Right renal pelvis (tissue), 4 donors: Measurements from ENCODE around the gene DMBT1. TPM values are rescaled to one million over a fixed set of nuclear protein-coding genes. Genes with fewer than 3 reads are reported as not detected.
A peak's percentile ranks its signal among the peaks of the same experiment; 100 is the strongest.

Experiments used
- DNase-seq, 4 donors: peaks; one replicate each; pipeline ENCODE4 v3.0.0-alpha.2; 2013; ENCODE audit warnings: low read depth in 4 of 4, low spot score in 3 of 4, missing footprints in 1 of 4
- polyA plus RNA-seq, 4 donors: library from polyadenylated mRNA; unstranded; fragments of 120-200 nt; gene quantifications; one replicate each; pipeline ENCODE4 v1.2.1, GENCODE V29; 2013; ENCODE audit not compliant: insufficient read length in 4 of 4

Gene DMBT1
- polyA plus RNA-seq, 4 donors = 0.03 to 0.05 (median 0.04) TPM; not detected in 1

DNA sequence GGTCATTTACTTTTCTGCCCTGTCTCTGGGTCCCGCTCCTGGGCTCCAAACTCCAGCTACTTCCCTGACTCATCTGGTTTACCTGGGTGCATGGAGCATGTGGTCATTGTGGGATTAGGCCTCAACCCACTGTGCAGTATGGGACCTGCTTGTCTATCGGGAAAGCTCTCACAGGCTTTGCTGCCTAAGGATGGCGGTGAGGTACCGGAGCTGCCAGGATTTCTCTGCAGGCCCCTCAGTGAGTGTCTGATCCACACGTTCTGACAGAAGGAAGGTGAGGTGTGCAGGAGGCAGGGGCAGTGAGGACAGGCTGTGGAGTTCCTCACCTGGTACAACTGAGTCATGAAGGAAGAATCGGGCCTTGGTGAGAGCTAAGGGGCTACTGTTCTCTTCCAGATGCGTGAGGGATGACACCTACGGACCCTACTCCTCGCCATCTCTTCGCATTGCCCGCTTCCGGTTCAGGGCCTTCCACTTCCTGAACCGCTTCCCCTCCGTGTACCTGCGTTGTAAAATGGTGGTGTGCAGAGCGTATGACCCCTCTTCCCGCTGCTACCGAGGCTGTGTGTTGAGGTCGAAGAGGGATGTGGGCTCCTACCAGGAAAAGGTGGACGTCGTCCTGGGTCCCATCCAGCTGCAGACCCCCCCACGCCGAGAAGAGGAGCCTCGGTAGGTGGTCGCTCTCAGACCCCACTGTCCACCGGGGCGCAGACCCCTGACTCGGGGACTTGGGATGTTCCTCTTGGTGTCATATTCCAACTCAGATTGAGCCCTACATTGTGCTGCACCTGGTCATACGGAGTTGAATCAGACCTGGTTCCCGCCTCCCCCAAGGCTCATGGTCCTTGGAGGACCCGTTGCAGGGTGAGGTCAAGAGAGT is 82.4 kb downstream of the DMBT1 start:
- no peak for DNase-seq

DNA sequence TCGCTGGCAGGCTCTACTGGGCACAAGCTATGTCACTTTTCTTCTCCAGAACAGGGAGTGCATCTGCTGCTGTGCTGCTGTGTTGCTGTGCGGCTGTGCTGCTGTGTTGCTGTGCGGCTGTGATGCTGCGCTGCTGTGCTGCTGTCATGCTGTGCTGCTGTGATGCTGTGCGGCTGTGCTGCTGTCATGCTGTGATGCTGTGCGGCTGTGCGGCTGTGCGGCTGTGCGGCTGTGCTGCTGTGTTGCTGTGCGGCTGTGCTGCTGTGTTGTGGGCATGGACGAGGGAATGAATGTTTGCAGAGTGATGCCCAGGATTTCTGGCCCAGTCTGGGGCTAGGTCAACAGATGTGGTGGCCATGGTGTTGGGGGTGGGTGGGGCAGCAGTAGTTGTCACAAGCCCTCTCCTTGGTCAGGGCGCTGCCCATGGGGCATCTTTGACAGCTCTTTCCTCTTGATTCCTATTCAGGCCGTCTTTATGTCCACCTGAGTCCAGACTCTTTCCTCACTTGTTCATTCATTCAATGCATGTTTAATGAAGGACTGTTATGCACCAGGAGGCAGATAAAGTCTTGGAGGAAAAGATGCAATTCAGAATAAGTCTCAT is 83.5 kb downstream of the DMBT1 start:
- DNase-seq = no peak

DNA sequence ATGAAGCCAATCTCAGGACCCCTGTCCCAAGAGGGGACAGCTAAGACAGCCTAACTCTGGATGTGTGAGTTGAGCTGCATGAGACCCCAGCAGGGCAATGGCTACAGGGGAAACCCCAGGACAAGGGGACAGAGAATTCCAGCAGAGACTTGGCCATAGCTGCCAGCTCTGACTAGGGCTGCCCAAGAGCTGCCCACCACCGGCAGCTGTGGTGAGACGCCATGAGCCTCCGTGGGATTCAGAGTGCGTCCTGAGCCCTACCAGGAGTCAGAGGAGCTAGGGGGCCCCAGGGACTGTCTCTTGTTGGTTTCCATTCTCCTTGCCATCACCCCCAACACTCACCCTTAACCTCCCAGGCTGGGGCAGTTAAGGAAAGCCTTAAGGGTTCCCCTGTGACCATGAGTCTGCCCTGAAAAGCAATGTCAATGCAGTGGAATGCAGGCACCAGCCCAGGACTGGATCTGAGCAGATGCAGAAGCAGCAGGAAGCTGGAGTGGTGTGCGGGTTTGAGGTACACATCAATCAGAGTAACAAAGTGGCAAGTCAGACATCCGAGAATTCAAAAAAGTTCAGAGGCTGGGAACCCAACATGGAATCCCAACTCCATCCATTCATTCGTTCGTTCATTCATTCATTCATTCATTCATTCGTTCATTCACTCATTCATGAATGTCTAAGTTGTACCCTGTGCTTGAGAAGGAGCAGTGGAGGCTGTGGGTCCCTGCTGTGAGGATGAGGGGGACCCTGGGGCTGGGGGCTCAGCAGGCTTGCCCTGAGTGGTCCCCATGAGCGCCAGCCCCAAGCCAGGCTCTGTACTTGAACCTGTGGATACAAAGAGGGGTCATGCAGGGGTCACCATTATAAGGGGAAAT is 86.2 kb downstream of the DMBT1 start:
- DNase-seq = no peak

DNA sequence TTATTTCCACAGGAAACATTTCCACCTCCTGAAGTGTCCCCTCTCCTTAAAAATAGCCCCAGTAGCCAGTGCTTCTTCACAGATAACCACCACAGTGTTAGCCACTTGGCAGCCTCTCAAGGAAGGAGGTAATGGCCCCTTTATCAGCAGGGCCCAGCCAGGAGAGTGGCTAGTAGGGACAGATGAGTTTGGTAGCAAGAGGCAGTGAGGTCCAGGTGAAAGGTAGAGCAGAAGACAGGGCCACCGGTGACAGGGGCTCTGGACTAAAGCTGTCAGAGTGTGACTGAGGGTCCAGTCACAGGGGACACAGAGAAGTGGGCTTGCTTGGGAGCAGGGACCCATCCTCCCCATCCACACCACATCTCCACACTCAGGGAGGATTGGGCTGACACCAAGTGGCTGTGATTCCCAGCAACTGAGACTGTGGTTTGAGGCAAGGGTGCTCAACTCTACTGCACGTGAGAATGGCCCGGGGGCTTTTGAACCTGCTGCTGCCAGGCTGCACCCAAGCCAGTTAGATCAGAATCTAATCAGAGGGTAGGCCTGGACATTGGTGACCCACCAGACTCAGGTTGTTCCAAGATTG is 86.9 kb downstream of the DMBT1 start:
- DNase-seq = no peak

DNA sequence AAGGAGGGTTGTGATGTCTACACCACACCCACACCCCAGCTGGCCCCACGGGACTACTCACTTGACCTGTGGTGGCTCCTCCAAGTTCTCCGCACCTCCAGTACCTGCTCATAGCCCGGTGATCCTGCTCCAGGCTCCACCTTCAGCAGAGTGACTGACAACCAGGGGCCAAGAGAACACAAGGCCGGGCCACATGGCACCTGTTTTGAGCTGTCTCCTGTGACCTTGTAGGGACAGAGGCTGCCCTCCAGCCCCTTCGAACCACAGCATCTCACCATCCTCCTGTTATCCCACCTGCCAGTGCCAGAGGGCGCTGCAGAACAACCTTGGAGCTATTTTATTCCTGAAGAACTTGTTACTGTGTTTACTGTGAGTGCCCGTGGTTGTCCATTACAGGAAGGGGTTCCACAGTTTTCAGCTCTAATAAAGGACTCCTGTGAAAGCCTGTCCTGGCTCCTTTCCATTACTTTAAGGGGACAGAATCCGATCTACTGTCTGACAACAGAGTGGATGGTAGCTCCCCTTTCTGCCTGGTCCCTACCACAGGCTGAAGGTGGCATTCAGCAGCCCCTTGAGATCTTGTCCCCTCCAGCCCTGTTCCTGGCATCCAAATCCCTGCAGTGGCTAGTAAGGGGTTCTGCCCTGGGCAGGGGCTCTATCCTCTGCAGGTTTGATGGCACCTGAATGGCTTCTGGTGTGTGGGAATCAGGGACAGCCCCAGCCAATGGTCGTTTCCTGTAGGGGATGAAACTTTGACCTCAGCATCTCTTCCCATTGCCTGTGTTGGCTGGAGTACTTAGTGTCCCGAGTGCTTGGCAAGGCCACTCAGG is 88.3 kb downstream of the DMBT1 start:
- DNase-seq = peak; percentile 34 to 47 (median 37)

DNA sequence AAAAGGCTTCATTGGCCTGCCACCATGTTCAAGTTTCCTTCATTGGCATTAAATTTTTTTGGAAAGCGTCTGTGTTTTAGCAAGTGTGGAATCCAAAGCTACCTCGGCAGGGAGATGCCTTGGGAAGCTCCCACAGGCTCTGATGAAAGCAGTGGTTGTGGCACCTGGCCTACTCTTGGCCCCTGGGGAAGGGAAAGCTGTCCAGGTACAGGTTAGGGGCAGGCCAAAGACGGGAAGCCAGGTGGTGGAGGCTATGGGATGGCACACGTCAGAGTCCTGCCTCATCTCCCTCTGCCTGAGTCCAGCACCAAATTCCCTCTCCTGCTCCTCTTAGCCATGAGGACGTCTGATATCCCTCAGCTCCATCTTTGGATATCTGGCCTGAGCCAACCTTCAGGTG is 89.3 kb downstream of the DMBT1 start:
- no peak for DNase-seq

DNA sequence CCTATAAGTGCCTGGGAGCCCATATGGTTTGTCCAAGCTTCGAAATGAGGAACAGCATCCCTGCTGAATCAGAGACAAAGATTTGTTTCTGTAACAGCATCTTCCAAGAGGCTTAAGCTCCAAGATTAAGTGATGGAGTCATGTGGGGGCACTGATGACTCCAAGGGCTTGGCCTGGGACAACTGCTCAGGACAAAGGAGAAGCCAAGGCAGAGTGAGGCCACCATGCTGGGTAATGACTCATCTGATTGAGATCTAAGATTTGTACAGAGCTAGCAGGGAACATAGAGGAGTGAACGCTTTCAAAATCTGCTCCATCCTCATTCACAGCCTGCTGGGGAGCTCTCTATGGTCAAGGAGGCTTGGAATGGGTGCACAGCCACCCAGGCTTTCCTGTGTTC is 89.8 kb downstream of the DMBT1 start:
- DNase-seq = no peak

DNA sequence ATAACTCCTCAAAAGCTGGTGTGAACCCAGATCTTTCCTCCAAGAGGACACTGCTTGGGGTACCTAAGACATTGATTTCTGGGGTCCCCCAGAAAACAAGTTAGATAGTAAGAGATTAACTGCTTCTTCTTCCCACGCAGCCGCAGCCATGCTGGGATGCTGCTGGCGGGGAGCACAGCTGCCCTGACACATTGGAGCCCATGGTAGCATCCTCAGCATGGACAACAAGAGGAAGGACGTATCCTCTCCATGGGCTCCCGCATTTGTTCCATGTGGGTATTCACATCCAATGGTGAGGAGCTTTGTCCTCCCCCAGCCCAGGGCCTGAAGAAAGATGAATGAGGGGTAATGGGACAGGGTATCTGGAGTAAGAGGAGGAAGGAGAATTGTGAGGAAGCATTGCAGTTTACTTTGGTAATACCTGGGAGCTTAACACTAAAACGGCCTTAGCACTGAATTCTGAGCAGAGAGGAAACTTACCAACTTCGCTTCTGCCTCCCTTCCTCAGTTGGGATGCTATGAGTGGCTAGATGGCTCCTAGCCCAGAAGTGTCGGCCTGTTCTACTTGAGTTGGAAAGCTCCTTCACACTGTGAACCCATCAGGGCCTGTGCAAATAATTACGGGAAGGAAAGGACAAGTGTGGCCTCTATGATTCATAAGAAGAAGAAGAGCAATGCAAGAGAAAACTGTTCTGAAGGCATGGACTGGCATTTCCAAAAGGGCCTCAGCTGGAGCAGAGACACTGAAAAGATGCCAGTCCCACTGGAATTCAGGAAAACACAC is 95.2 kb downstream of the DMBT1 start:
- no peak for DNase-seq

DNA sequence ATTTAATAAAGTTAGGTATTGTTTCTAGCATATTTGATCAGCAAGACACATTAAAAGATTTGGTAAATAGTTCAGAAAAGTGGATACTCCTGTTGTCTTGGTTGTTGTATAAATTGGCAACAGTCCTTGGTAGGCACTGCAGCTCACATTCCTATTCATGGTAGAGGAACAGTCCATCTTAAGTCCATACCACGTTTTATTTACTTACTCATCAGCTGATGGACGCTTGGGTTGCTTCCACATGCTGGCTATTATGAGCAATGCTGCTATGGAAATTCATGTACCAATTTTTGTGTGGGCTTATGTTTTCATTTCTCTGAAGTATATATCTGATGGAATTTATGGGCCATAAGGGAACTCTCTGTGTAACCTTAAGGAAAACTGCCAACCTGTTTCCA is 95.8 kb downstream of the DMBT1 start:
- no peak for DNase-seq

DNA sequence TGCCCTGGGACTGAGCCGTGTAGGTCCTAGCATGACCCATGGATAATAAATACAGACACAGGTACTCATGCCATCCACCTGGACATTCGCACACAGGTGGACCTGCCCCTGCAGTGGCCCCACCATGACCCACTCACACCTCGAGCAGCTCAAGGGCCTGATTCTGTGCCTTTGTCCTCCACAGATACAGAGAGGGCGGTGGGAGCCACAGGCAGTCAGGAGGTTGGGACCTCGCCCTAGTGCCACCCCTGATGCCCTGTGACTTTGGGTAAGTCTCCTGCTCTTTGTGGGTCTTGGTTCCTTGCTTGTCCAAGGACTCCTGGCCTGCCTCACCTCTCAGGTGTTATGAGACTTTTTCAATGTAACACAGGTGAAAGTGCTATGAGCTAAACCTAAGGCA is 96.2 kb downstream of the DMBT1 start:
- no peak for DNase-seq

DNA sequence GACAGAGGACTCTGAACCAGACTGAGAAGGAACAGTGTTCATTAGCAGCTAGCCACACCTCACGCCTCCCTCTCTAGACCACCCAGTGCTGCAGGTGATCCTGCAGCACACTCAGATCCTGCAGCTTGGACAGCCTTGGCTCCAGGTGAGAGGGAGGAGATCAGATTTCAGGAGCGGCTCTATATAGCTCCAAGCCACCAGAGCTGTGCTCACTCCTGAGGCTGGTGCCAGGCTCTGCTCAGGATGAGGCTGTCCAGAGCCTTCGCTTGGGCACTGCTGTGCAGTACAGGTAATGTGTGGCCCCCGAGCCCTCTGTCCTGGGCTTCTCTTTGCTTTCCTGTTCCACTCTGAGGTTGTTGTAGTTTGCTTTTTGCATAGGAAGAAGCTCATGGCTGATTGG is 96.7 kb downstream of the DMBT1 start:
- no peak for DNase-seq

DNA sequence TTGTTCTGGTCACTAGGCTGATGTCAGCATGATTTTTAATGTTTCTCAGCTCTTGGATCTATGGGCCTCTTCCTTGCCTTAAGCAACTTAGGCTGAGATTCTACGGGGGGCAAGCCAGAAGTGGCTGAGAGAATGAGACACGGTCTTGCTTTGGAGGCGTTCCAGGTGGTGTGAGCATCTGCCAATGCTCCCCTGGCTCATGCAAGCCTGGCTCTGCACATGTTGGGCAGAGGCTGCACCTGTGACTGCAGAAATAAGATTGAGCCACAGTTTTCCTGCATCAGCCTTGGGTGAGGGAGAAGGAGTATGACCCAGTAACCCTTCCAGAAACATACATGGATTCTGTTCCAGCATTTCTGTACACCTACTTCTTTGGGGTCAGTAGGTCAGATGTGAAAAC is 97.2 kb downstream of the DMBT1 start:
- DNase-seq = no peak

DNA sequence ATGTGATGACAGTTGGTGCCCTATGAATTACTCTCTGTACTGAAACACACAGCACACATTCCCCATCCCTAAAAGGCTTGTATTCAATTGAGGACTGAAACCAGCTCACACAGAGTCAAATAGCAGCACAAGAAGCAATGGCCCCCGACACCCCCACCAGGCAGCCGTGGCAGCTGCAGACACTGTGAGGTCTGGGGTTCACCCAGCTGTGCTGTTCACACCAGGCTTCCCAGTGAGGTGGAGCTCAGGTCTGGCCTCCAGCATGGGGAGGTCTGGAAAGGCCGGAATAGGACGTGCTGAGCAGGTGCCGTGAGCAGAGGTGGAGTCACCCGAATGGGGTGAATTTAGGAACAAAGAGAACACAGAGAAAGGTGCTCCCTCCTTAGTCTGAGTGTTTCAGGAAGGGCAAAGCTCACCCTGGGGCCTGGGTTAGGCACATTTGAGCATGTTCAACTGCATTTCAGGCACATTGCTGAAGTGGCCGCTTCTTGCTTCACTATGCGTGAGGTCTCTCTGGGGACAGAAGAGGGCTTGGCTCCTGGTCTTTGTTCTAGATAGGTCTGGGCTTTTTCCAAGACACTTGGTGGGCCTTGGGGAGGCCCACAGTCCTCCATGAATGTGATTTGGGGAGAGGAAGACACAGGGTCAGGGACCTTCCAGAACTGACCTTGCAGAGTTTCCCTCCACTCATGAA is 97.9 kb downstream of the DMBT1 start:
- DNase-seq = no peak

DNA sequence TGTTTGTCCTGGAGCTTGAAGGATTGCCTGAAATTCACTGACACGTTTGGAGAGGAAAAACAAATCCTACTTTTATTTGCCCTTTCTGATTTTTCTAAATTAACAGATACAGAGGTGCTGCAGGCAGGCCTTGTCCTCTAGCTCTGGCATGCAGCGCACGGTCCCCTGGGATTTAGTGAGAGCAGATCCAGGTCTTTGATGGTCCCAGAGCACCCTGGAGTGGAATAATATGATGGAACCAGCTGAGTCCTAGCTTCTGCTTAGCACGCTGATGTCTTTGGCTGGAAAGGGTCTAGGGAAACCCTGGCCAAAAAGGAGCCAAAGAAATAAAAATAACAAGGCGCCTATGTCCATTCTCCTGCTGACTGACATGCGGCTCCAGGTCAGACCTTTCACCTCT is 98.6 kb downstream of the DMBT1 start:
- DNase-seq = no peak

DNA sequence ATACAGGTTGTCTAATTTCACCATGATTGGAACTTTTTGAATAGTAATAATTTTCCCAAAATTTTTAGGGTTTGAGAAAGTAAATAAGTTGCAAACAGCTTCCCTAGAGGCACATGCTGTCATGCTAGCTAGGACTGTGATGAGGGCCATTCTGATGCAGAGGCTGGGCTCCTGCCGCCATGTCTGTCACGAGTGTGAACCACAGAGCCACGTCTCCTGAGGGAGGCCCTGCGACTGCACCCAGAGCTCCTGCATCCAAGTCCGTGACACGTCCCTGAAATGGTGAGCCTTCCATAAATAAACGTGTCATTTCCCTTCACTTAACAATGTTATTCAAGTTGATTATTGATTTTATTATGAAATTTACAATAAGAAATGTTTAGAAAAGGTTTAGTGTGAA is 99.1 kb downstream of the DMBT1 start:
- DNase-seq = no peak

DNA sequence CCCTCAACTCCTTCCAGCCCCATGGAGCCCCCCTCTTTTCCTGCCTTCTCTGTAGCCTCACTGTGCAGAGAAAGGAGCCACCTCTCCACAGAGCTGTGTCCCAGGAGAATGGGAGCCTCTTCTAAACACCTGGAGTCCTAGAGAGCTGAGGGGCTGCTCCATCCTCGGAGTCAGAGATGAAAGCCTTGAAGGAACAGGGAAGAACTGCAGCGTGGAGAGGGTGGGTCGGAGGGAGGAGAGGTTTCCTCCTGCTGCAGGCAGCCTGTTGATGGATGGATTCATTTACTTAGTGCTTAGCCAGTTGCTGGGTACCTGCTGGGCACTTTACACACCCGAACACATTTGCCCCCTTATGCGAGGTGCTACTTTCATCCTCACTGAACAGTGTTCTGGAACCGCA is 100.1 kb downstream of the DMBT1 start:
- DNase-seq = no peak

DNA sequence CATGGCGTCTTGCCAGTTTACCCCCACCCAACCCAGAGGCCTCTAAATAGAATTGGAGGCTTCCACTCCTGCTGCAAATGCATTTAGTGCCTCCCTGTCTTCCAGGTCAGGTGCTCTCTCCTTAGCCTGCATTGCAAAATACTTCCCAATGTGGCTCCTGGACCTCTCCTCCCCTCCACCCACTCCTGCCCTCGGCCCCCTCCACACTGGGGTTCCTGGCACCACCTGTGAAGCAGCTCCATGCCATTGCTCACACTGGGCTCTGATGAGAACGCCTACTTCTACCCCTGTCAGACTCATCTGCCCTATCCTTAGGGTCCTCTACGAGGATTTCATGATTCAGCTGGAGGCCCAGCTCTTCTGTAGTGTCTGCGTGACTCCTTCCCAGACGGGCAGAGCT is 101.7 kb downstream of the DMBT1 start:
- no peak for DNase-seq

DNA sequence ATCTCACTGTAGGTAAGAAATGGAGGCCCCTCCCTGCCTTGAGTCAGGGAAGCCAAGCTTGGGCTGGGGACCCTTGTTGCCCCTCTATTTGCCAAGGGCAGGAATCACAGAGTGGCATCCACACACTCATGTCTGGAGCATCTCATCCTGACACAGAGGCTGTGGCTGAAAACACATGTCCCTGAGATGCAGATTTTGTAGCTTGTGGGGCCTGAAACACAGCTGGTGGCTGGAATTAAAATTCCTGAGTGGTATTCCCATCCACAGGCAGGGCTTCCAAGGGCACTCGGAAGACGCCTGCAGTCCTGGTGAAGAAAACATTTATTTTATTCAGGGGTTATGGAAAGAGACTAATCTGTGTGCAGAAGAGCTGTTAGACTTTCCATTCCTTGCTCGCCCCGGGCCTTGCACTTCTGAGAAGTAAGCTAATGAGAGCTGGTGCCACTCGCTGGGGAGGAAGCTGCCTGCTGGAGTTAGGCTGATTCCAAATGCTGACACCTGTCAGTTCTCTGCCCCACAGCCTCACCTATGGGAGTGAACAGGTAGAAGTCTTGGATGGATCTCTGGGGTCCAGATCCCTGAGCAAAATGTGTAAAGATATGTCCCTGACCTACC is 103.1 kb downstream of the DMBT1 start:
- no peak for DNase-seq
